Activated CD8-positive, alpha-beta memory T cell treated with anti-CD3 and anti-CD28 coated beads, Interleukin-2, amount 10 ng/mL, durations not matched to agents 7 days and 5 days (primary cell): ENCODE results near the gene CCDC85A. TPM values are rescaled to one million over a fixed set of nuclear protein-coding genes. Genes with fewer than 3 reads are reported as not detected.

Experiments
- ATAC-seq: fragments of 150-1000 bp; cut with Tn5 transposase; one replicate; pipeline ENCODE4 v1.10.0; 2021; ENCODE audit warnings: moderate library complexity
- CTCF ChIA-PET: fragments of 350-600 bp; sonication (Branson Sonifier 250); formaldehyde crosslinking; loops from one replicate; lab custom pipeline; 2021; ENCODE audit warnings: antibody characterized with exemption; lab: Charles Lee
- DNase-seq: peaks from one replicate; pipeline ENCODE4 v3.0.0-alpha.2; 2020
- H3K27ac Mint-ChIP-seq: one replicate; pipeline ENCODE4 v1.8.0; 2021; ENCODE audit warnings: mild to moderate bottlenecking, mixed read lengths
- H3K27me3 Mint-ChIP-seq: one replicate; pipeline ENCODE4 v1.8.0; 2021; ENCODE audit warnings: mixed read lengths
- H3K36me3 Mint-ChIP-seq: one replicate; pipeline ENCODE4 v1.8.0; 2021; ENCODE audit warnings: mild to moderate bottlenecking, mixed read lengths
- H3K4me1 Mint-ChIP-seq: one replicate; pipeline ENCODE4 v1.8.0; 2021; ENCODE audit warnings: mixed read lengths
- H3K4me3 Mint-ChIP-seq: one replicate; pipeline ENCODE4 v1.8.0; 2021; ENCODE audit warnings: mild to moderate bottlenecking, moderate library complexity, mixed read lengths
- H3K9me3 Mint-ChIP-seq: one replicate; pipeline ENCODE4 v1.8.0; 2022; ENCODE audit warnings: low read depth, mixed read lengths
- total RNA-seq, 2 experiments: library from RNA; stranded (reverse); gene quantifications; one replicate each; pipeline ENCODE4 v1.2.3, GENCODE V29; 2021

Gene CCDC85A
- total RNA-seq, 2 experiments from 2014 or later: not detected

DNA sequence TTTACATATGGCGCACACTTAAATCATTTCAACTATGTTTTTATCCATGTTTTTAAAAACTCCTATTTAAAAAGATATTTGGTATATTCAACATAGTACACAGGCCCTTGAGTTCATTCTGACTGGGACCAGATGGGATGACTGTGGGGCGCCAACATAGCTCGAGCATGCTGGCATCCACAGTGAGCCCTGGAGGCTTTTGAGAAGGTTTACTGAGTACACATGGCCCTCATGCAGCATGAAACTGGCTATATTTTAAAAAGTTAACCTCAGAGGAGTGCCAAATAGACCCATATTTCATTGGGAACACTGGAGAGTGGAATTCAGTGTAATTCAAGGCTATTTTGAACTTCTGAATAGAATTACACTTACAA, 83.6 kb downstream of the CCDC85A start:
- H3K9me3 Mint-ChIP-seq: no peaks in the 10 kb centered on the region
- CTCF ChIA-PET: no interaction called here
- ATAC-seq: no peak
- DNase-seq: no peak
- no peaks in the 10 kb centered on the region for H3K4me1 Mint-ChIP-seq
- no peaks in the 10 kb centered on the region for H3K27me3 Mint-ChIP-seq
- H3K4me3 Mint-ChIP-seq: no peak overlapping the region
- no peak overlapping the region for H3K27ac Mint-ChIP-seq
- H3K36me3 Mint-ChIP-seq: no peaks in the 10 kb centered on the region

DNA sequence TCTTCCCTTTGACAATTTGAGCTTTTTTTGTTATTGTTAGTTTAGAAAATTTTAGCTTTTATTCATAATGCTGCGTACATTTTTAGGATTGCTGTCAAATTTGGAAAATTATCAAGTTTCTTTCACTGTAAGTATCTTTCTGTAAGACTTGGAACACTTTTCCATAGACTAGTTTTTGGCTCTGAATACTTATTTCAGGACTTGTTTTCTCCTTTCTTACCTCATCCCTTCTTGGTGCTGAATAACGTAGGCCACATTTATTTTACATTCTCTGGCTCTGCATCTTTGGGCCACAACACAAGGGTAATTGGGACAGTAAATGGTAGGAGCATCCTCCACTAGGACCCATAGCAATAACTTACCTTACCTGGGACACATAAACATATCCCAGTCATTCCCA, 85.1 kb downstream of the CCDC85A start:
- no peak overlapping the region for H3K4me3 Mint-ChIP-seq
- no peaks in the 10 kb centered on the region for H3K36me3 Mint-ChIP-seq
- no peak overlapping the region for H3K27ac Mint-ChIP-seq
- H3K4me1 Mint-ChIP-seq: no peaks in the 10 kb centered on the region
- CTCF ChIA-PET: no interaction called here
- ATAC-seq: no peak
- no peaks in the 10 kb centered on the region for H3K9me3 Mint-ChIP-seq
- no peak for DNase-seq
- H3K27me3 Mint-ChIP-seq: no peaks in the 10 kb centered on the region

DNA sequence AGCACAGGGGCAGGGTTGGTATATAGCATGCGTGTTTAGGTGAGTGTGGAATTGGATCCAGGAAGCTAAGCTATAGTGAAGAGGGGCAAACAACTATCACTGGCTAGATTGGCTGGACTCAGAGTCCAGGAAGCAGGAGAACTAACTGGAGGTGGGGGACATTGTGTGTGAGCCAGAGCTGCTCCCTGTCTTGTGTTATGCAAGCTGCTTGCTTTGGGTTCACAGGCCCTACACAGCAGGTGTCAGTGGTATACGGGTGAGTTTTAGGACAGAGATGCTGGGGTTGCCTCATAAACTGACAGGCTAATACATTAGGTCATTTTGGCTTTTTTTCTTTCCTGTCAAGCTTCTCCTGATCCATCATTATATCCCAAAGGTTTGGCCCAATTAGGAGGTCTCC, 87.5 kb downstream of the CCDC85A start:
- Mint-ChIP-seq H3K4me1 (no peaks in the 10 kb centered on the region), H3K9me3 (no peaks in the 10 kb centered on the region), H3K4me3 (no peak overlapping the region), H3K27ac (no peak overlapping the region), H3K27me3 (no peaks in the 10 kb centered on the region), H3K36me3 (no peaks in the 10 kb centered on the region)
- DNase-seq (no peak), ATAC-seq (no peak)
- CTCF ChIA-PET: no interaction called here

DNA sequence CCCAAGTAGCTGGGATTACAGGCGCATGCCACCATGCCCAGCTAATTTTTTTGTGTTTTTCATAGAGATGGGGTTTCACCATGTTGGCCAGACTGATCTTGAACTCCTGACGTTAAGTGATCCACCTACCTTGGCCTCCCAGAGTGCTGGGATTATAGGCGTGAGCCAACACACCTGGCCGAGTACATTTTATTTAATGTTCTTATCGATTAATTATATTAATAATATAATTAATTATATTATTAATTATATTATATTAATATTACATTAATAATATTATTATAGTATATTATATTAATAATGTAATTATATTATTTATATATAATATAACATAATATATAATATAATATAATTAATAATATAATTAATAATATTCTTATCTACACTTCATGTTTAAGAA, 101.4 kb downstream of the CCDC85A start:
- Mint-ChIP-seq H3K4me1 (no peaks in the 10 kb centered on the region), H3K9me3 (no peaks in the 10 kb centered on the region), H3K4me3 (no peak overlapping the region), H3K36me3 (no peaks in the 10 kb centered on the region), H3K27ac (no peak overlapping the region), H3K27me3 (no peaks in the 10 kb centered on the region)
- CTCF ChIA-PET: no interaction called here
- ATAC-seq (no peak), DNase-seq (no peak)

DNA sequence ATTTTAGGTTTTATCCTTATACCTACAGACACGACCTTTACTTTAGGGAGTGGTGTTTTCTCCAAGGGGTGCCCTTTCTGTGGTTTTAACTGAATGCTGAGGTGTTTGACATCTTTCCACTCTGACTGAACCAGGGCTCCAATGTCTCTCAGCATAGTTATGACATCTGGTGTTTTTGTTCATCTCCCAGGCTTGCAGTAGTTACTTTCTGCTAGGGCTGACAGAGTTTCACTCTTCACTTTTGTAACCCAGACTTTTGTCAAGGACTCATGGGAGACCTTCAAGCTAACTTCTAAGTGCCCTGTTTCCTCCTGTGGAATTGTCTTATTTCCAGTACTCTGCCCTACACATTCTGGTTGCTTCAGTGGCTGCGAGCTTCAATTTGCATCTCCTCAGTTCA, 103.1 kb downstream of the CCDC85A start:
- H3K4me1 Mint-ChIP-seq: no peaks in the 10 kb centered on the region
- H3K27ac Mint-ChIP-seq: no peak overlapping the region
- ATAC-seq: no peak
- no peak overlapping the region for H3K4me3 Mint-ChIP-seq
- no peaks in the 10 kb centered on the region for H3K27me3 Mint-ChIP-seq
- CTCF ChIA-PET: no interaction called here
- DNase-seq: no peak
- no peaks in the 10 kb centered on the region for H3K9me3 Mint-ChIP-seq
- H3K36me3 Mint-ChIP-seq: no peaks in the 10 kb centered on the region

DNA sequence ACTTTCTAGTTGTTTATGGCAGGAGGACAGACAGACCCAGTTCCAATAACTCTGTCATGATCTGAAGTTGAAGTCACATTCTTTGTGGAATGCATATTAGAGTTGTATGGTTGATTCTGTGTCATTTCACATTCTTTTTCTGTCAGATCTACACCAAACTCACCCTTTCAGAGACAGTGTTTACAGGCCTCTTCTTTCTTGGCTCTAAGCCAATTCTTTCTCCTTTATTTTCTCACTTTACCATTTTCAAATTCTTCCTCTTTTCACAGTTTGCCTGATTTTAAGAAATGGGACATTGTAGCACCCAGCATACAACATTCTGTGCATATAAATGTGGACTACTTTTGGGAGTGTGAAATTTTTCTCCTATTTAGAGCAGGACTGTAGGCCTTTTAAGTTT, 103.7 kb downstream of the CCDC85A start:
- Mint-ChIP-seq H3K4me3 (no peak overlapping the region), H3K4me1 (no peaks in the 10 kb centered on the region), H3K27me3 (no peaks in the 10 kb centered on the region), H3K27ac (no peak overlapping the region), H3K36me3 (no peaks in the 10 kb centered on the region), H3K9me3 (no peaks in the 10 kb centered on the region)
- DNase-seq (no peak), ATAC-seq (no peak)
- CTCF ChIA-PET: no interaction called here

DNA sequence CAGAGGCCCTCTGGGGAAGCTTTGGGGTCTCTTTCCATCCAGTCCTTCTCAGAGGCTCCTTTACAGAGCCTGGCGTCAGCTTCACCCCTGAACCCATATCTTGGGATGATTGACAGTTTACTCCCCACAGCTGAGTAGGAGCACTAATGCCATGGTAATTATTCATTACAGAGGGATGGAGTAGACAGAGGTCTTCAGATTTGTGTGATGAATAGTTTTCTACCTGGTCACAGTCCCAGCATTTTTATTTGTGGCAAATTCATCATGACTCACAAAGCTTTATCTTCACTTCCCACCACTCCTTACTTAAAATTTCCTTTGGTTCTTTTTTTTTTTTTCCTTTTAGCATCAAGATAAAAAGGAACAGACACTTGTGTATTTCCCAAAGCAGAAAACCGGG, 104.2 kb downstream of the CCDC85A start:
- H3K27ac Mint-ChIP-seq: no peak overlapping the region
- H3K4me1 Mint-ChIP-seq: no peaks in the 10 kb centered on the region
- no peak overlapping the region for H3K4me3 Mint-ChIP-seq
- no peaks in the 10 kb centered on the region for H3K27me3 Mint-ChIP-seq
- ATAC-seq (no peak), DNase-seq (no peak)
- H3K36me3 Mint-ChIP-seq: no peaks in the 10 kb centered on the region
- H3K9me3 Mint-ChIP-seq: no peaks in the 10 kb centered on the region
- CTCF ChIA-PET: no interaction called here

DNA sequence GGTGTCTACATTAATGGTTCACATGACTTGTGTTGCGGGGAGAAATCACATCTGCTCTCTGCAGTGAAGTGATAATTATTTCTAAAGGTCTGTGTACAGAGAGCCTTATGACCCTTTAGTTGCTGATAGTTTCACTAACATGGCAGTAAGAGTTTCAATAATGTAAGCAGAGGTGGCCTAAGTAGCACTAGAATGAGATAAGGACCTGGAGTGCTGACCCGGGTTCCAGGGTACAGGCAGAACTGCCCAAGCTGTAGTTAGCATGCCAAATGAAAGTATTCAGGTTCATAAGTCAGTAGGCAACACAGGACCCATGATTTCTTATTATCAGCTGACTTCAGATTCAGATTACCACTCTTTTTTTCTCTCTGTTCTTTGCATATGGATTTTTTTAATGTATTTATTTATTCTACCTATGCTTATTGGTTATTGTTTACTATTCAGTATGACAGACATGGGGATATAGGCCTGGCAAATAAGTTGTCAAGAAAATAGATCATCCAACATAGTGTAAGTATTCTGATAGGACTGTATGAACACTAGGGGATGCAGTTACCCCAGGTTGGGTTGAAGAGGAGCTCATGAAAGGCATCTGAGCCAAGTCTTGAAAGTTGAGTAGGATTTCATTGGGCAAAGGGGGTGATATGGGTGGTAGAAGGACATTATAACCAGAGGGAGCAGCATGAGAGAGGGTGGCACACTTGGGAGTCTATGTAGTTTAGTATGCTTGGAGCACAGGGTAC, 105.2 kb downstream of the CCDC85A start:
- Mint-ChIP-seq H3K27ac (no peak overlapping the region), H3K4me1 (no peaks in the 10 kb centered on the region), H3K27me3 (no peaks in the 10 kb centered on the region), H3K36me3 (no peaks in the 10 kb centered on the region), H3K9me3 (no peaks in the 10 kb centered on the region), H3K4me3 (no peak overlapping the region)
- CTCF ChIA-PET: no interaction called here
- DNase-seq (no peak), ATAC-seq (no peak)

DNA sequence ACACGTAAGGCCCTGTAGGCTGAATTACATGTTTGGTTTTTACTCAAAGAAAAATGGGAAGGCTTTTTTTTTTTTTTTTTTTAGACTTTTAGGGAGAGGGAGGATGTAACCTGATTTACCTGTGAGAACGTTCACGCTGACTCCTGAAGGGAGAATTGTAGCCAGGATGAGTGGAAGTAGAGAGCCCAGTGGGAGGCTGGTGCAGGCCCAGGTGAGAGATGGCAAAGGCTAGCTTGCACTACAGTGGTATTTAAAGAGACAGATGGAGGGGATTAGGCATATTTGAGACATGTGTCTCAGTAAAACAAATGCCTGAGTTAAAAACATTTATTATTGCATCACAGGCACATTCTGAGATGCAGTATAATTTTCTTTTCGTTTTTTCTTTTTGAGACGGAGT, 107.9 kb downstream of the CCDC85A start:
- Mint-ChIP-seq H3K4me3 (no peak overlapping the region), H3K4me1 (no peaks in the 10 kb centered on the region), H3K36me3 (no peaks in the 10 kb centered on the region), H3K27me3 (no peaks in the 10 kb centered on the region), H3K9me3 (peaks cover 2% of the 10 kb centered on the region), H3K27ac (no peak overlapping the region)
- CTCF ChIA-PET: no interaction called here
- DNase-seq: no peak
- no peak for ATAC-seq

DNA sequence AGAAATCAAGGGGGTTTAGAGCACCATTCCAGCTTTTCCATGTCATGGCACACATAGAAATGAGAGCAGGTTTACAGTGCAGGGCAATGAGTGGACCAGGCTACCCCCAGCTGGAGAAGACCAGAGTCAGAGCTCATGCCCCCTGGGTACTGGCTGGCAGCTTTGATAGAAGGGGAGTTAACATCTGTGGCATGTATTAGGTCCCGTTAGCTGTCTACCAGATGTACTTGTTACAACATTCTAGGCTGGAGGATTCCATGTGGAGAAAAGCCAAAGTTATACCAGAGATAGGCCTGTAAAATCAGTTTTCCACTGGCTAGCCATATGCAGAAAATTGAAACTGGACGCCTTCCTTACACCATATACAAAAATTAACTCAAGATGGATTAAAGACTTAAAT, 109.2 kb downstream of the CCDC85A start:
- CTCF ChIA-PET: no interaction called here
- H3K4me1 Mint-ChIP-seq: no peaks in the 10 kb centered on the region
- no peaks in the 10 kb centered on the region for H3K36me3 Mint-ChIP-seq
- H3K4me3 Mint-ChIP-seq: no peak overlapping the region
- ATAC-seq: no peak
- H3K27me3 Mint-ChIP-seq: no peaks in the 10 kb centered on the region
- DNase-seq: no peak
- H3K9me3 Mint-ChIP-seq: peaks cover 4% of the 10 kb centered on the region
- no peak overlapping the region for H3K27ac Mint-ChIP-seq

DNA sequence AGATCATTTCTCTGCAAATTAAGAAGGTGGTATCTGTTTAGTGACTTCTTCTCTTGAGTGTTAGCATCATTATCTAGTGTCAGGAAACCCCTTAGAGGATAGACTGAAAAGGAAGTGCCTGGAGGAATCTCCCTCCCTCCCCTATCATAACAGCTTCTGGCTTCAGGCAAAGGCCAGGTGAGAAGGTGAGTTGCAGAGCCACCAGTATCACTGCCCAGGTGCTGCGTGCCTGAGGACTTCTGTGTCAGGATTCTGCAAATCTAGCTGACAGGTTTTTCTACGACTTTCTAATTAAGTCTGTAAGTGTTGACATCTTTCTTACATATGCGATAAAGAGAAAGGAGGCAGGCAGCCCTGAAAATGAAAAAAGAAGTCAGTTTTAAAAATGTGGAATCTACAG, 111.9 kb downstream of the CCDC85A start:
- ATAC-seq (no peak), DNase-seq (no peak)
- peaks cover 4% of the 10 kb centered on the region for H3K9me3 Mint-ChIP-seq
- no peaks in the 10 kb centered on the region for H3K27me3 Mint-ChIP-seq
- no peak overlapping the region for H3K4me3 Mint-ChIP-seq
- H3K36me3 Mint-ChIP-seq: no peaks in the 10 kb centered on the region
- H3K4me1 Mint-ChIP-seq: no peaks in the 10 kb centered on the region
- CTCF ChIA-PET: no interaction called here
- no peak overlapping the region for H3K27ac Mint-ChIP-seq

DNA sequence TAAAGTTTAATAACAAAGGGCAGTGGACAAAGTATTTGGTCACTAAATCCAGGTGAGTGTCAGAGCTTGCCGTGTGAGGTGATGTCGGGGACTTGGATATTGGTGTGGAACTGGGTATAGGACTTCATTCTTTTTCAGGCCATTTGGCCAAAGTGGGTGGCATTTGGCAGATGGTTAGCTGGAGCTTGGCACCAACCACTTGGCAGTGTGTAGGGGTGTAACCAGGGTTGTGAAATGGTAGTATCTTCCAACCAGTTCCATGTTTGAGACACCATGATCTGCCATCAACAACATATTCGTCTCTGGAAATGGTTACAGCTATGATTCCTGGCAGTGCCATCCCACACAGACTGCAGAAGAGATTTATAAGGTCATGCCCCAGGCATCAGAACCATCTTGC, 113.9 kb downstream of the CCDC85A start:
- Mint-ChIP-seq H3K36me3 (no peaks in the 10 kb centered on the region), H3K27ac (no peak overlapping the region), H3K4me3 (no peak overlapping the region), H3K27me3 (no peaks in the 10 kb centered on the region), H3K9me3 (peaks cover 4% of the 10 kb centered on the region), H3K4me1 (no peaks in the 10 kb centered on the region)
- ATAC-seq (no peak), DNase-seq (no peak)
- CTCF ChIA-PET: no interaction called here

DNA sequence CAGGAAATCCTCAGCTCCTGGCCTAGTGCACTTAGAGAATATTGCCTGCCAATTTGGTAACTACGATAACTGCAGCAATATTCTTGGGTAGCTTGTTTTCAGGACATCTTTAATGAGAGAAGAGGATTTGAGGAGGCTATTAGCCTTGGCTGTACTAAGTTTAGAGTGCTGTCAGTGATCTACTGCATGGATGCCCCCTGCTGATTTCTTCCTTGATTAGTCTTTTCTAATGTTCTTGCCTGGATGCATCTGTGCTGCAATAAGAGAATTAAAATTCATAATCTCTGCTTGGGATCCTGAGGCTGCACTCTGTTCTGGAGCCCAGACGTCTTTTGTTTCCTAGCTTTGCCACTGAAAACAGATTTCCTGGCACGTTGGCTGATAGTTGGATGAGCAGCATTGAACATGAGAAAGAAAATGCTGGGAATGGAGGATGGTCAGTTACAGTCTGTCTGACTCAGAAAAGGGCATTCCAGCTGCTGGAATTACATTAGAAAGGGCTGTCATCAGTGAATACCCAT, 115.4 kb downstream of the CCDC85A start:
- Mint-ChIP-seq H3K36me3 (no peaks in the 10 kb centered on the region), H3K27ac (no peak overlapping the region), H3K27me3 (no peaks in the 10 kb centered on the region), H3K9me3 (peaks cover 4% of the 10 kb centered on the region), H3K4me3 (no peak overlapping the region), H3K4me1 (no peaks in the 10 kb centered on the region)
- ATAC-seq (no peak), DNase-seq (no peak)
- CTCF ChIA-PET: no interaction called here

DNA sequence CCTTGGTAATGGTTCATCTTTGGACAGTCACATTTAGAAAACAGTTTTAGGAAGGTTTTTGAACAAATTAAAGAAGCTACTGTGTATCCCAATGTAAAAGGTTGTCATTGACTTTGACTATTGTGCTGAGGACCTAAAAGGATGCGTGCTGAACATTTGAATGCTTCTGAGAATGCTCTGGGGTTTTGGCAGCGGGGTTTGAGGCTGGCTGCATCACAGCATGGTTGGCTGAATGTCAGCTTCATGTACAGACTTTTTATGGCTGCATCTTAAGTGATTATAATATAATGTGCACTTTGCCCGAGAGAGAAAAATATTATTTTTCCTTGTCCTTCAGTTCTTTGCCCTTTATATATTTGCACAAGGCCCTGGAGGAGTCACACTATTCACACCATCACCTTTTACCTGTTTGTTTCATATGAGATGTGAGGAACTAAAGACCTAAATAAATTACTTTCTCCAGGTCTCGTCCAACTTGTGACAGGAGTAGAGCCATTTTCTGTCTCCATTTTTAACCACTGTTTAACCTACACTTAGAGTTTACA, 125.9 kb downstream of the CCDC85A start:
- H3K4me1 Mint-ChIP-seq: no peaks in the 10 kb centered on the region
- no peak overlapping the region for H3K27ac Mint-ChIP-seq
- no peak overlapping the region for H3K4me3 Mint-ChIP-seq
- DNase-seq: no peak
- peaks cover 4% of the 10 kb centered on the region for H3K9me3 Mint-ChIP-seq
- no peaks in the 10 kb centered on the region for H3K36me3 Mint-ChIP-seq
- CTCF ChIA-PET: no interaction called here
- H3K27me3 Mint-ChIP-seq: no peaks in the 10 kb centered on the region
- no peak for ATAC-seq
